Suprapubic skin (tissue), 4 donors: ENCODE results near the gene INPP1.

Experiments
- CTCF ChIP-seq, 2 donors: fragments of 200-600 bp in 1 of 2; fragments of 450-650 bp in 1 of 2; sonication (generic) in 1 of 2; IDR thresholded peaks; one replicate each; pipeline ENCODE4 v1.5.1; 2016 to 2019; ENCODE audit warnings: antibody characterized with exemption in 2 of 2, mild to moderate bottlenecking in 1 of 2, moderate library complexity in 1 of 2
- EP300 ChIP-seq: sonication (generic); formaldehyde crosslinking; IDR thresholded peaks from one replicate; pipeline ENCODE4 v1.6.1; 2017; ENCODE audit warnings: antibody characterized with exemption
- POLR2A ChIP-seq, 2 donors: fragments of 450-650 bp; IDR thresholded peaks; one replicate each; pipeline ENCODE4 v1.6.1; 2017; ENCODE audit warnings: antibody characterized with exemption in 2 of 2, mild to moderate bottlenecking in 2 of 2, moderate library complexity in 2 of 2
- POLR2AphosphoS5 ChIP-seq, 3 donors: sonication (generic); formaldehyde crosslinking; IDR thresholded peaks; one replicate each; pipeline ENCODE4 v1.6.1; 2017; ENCODE audit warnings: antibody characterized with exemption in 3 of 3

GRCh38 chr2:190408538-190409271 is 65.3 kb downstream of the INPP1 start:
- TF ChIP-seq CTCF (IDR thresholded peaks at IDR 0.05) (no peak), POLR2A (IDR thresholded peaks at IDR 0.05) (peak in 1 of 2 donors; percentile 28), POLR2AphosphoS5 (IDR thresholded peaks at IDR 0.05) (peak in 1 of 3 donors; percentile 19), EP300 (no peak)
